Measurements from ENCODE around the gene SAMD4A.
"Not testable (repeated sequence)": the region's sequence is repeated elsewhere in the genome, so short reads cannot be mapped to it uniquely, and the experiment has no call there.

The SAMD4A gene

DNA sequence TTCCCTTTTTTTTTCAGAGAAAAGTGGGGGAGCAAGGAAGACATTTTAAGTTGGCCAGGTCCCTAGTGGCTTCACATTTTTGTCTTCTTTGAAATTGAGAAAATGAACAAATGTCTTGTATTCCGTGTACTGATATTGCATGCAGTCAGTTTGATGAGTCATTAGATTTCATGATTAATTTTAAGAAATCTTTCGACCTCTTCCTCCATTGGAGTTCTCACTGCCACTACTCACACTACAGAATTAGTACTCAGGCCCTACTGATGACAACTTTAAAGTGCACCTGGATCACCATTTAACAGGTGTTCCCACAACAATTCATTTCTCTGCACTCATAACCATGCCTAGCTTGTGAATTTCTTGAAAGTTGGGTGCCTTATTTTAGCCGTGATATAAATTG lies 50.5 kb downstream of the SAMD4A start:
- no peak overlapping the region for H3K4me3 ChIP-seq (ENCODE audit: low read length)
- TF ChIP-seq, protein P1, sequence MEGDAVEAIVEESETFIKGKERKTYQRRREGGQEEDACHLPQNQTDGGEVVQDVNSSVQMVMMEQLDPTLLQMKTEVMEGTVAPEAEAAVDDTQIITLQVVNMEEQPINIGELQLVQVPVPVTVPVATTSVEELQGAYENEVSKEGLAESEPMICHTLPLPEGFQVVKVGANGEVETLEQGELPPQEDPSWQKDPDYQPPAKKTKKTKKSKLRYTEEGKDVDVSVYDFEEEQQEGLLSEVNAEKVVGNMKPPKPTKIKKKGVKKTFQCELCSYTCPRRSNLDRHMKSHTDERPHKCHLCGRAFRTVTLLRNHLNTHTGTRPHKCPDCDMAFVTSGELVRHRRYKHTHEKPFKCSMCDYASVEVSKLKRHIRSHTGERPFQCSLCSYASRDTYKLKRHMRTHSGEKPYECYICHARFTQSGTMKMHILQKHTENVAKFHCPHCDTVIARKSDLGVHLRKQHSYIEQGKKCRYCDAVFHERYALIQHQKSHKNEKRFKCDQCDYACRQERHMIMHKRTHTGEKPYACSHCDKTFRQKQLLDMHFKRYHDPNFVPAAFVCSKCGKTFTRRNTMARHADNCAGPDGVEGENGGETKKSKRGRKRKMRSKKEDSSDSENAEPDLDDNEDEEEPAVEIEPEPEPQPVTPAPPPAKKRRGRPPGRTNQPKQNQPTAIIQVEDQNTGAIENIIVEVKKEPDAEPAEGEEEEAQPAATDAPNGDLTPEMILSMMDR (IDR thresholded peaks at IDR 0.05; ENCODE audit: insufficient read depth, low read depth, low read length, missing control alignments) = no peak
- peak; percentile 37 for DNase-seq (ENCODE audit: low read depth)

DNA sequence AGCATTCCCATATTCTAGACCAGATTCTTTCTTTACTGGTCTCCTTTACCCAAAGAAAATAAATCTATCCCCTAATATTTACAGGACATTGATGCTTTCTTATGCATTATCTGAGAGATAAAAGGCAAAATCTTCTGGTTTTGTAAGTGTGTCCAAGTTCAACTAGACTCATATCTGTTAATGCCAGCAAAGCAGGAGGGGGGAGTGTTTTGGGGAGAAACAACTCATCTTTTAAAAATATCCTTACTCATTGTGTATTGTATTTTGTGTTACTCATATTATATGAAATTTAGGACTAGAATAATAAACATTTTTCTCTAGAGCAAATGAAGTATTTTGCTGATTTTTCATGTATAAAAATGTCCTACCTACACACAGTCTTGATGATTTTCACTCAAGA lies 54.8 kb downstream of the SAMD4A start:
- H3K4me3 ChIP-seq (ENCODE audit: low read length) = no peak overlapping the region
- DNase-seq (ENCODE audit: low read depth) = no peak
- TF ChIP-seq, protein P1 (IDR thresholded peaks at IDR 0.05; ENCODE audit: insufficient read depth, low read depth, low read length, missing control alignments) = no peak

DNA sequence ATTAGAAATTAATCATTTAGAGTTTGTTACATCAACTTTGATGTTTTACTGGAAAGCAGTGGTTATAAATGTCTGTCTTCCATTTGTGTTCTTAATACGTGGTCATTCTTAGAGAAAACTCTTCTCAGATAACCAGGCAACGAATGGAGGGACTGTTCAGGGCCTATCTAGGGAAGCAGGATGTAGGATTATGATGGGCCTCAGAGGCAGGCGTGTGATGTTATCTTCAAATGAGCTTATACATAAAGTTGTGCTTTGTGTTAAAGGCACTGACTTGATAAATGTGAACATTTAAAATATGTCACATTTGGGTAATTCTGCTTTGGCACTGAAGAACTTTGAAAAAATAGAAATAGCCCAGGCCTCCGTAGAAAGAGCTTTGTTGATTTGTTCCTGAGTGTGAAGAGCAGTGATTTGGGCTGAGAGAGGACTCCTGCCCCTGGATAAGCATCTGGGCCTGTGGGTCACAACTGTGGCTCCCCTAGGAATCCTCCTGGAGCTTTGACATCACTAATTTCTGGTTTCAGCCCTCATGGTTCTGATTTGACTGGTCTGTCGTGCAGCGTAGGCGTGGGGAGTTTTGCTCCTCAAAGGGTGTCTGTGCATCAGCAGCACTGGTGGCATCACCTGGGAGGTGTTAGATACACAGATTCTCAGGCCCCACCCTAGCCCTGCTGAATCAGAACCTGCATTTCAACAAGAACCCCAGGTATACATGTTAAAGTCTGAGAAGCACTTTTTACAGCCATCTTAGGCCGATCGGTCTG lies 55.4 kb downstream of the SAMD4A start:
- TF ChIP-seq, protein P1 (IDR thresholded peaks at IDR 0.05; ENCODE audit: insufficient read depth, low read depth, low read length, missing control alignments) = no peak
- peak; percentile 32 for DNase-seq (ENCODE audit: low read depth)
- no peak overlapping the region for H3K4me3 ChIP-seq (ENCODE audit: low read length)

DNA sequence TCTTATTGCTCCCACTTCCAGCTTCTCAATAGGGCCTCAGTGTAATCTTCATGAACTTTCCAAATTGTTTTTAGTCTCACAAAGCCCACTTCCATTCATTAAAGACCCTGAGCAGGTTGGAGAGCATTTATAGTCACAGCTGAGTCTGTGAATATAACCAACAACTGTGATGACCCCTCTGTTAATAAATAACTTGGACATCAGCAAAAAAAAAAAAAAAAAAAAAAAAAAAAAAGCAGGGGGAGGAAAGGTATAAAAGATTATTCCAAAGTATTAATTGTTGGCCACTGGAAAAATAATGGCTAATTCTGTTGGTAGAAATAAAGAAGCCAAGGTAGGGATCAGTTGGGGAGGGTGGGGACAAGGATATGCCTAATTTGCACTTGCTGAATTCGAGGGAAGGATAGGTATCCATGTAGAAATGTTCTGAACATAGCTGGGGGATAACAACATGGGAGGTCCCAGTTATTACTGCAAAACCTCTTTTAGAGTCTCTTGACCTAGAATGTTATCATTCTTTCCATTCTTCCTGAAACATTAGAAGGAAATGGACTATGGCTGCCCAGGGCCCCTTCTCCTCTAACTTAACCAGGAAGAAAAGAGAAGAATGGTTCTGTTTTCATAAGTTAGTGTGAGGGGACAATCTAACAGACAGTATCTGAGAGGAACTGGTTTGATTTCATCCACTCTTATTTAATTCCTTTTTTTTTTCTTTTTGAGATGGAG lies 56.5 kb downstream of the SAMD4A start:
- TF ChIP-seq, protein P1 (IDR thresholded peaks at IDR 0.05; ENCODE audit: insufficient read depth, low read depth, low read length, missing control alignments) = no peak
- no peak overlapping the region for H3K4me3 ChIP-seq (ENCODE audit: low read length)
- no peak for DNase-seq (ENCODE audit: low read depth)

DNA sequence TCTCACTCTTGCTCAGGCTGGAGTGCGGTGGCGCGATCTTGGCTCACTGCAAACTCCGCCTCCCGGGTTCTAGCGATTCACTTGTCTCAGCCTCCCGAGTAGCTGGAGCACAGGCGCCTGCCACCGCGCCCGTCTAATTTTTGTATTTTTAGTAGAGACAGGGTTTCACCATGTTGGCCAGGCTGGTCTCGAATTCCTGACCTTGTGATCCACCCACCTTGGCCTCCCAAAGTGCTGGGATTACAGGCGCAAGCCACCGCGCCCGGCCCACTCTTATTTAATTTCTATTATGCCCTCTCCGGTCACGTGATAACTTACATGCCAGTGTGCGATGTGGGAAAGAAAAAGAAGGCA lies 57.1 kb downstream of the SAMD4A start:
- DNase-seq (ENCODE audit: low read depth); H3K4me3 ChIP-seq (ENCODE audit: low read length): not testable (repeated sequence)

DNA sequence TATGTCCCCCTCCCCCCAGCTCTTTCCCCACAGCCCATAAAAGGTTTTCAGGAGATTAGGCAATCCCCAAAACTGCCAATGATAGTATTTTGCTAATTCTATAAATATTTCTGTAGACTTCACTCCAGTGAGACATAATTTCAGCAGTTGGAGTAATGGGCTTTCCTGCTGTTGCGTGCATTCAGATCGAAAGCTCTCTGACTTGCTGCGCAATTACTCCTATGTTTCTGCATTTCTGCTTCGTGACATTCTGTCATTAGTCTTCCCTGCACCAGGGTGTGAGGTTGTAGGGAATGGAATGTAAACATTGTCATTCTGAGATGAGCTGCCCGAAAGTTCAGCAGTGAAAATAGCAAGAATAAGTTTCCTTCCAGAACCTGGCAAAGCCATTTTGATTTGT lies 58.2 kb downstream of the SAMD4A start:
- peak; percentile 41 for DNase-seq (ENCODE audit: low read depth)
- no peak overlapping the region for H3K4me3 ChIP-seq (ENCODE audit: low read length)
- TF ChIP-seq, protein P1 (IDR thresholded peaks at IDR 0.05; ENCODE audit: insufficient read depth, low read depth, low read length, missing control alignments) = no peak

DNA sequence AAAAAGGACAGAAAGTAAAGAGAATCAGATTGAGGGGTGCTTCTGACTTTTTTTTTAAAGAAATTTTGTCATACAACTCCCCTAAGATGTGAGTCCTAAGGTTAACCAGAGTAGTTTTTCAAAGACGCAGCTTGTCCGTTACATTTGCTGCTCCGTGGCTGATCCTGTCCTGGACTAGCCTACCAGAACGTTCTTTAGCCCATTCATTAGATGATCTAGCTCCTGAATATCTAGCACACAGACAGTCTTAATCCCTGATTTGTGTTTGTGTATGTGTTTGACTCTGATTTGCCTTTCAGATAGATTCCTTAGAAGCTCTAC lies 60.3 kb downstream of the SAMD4A start:
- no peak overlapping the region for H3K4me3 ChIP-seq (ENCODE audit: low read length)
- no peak for DNase-seq (ENCODE audit: low read depth)
- TF ChIP-seq, protein P1 (IDR thresholded peaks at IDR 0.05; ENCODE audit: insufficient read depth, low read depth, low read length, missing control alignments) = no peak
